IPS-11a (cell line): ENCODE data around the gene SPATA2.

Source experiments
- H3K4me3 ChIP-seq: one replicate; pipeline ENCODE4 v1.5.1; 2013; ENCODE audit warnings: low read depth, low read length, control low read depth

The SPATA2 gene

GRCh38 chr20:49887251-49888211 is 27.8 kb downstream of the SPATA2 start:
- no peak overlapping the region for H3K4me3 ChIP-seq

GRCh38 chr20:49886571-49887213 is 28.6 kb downstream of the SPATA2 start:
- H3K4me3 ChIP-seq, result no peak overlapping the region

DNA sequence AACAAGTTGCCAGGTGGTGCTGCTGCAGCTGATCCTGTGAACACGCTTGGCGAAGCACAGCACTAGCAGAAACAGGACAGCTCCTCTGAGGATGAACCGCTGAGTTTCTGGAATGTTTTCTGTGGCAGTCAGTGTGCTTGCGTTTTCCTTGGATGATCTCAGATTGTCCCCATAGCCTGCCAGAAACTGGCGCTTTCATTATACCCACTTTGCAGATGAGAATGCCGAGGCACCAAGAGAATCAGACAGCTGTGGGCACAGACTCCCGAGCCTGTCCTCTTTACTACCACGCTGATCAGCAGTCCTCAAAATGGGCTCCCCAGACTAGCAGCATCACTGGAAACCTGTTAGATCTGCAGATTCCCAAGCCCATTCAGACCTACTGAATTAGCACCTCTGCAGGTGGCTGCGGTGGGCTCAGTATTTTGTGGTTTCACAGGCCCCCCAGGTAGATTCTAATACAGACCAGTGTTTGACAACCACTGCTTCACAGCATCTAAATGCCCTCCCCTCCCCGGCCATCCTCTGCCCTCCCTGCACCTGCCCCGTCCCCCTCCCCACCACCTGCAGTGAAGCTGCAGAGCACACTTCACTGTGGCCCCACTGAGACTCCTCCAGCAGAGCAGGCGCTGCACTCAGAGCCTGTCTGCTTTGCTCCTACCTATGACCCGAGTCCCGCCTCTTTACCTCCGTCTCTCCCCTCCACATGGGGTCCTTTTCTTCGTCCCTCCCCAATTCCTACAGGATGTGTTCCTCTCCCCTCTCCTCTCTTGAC is 29.6 kb downstream of the SPATA2 start:
- H3K4me3 ChIP-seq, result no peak overlapping the region

GRCh38 chr20:49883246-49883802 is 32.0 kb downstream of the SPATA2 start:
- no peak overlapping the region for H3K4me3 ChIP-seq

DNA sequence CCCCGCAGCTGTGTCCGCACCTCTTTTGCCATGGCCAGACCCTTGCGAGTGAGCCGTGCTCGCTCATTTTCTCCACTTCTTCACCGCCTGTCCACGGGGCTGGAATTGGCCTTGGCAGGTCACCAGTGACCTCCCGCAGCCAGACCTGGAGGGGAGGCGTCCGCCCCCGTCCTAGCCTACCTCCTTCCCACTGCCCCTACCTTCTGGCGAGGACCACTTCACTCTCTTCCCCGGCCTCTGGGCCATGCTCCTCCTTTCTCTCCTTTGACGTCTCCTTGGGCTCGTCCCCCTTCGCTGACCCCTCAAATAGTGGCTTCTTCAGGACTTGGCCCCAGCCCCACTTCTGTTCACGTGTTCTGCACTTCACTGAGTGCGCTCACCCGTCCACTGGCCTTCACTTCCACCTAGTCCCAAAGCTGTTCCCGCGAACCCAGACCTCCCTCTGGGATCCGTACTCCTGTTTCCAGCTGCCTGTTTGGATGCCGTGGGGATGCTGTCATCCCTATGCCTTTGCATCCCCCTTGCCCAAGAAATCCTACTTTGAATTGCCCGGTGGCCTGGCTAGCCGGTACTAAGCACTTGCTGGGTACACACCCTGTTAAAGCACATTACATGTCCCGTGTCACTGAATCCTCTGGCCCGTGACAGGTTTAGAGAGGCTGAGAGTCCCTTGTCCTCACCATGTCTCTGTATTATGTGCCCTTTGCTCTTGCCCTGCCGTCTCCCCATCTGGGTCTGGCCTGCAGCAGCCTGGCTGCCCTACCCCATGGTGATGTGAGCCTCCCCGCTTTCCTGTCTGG is 33.0 kb downstream of the SPATA2 start:
- no peak overlapping the region for H3K4me3 ChIP-seq

GRCh38 chr20:49880724-49881445 is 34.4 kb downstream of the SPATA2 start:
- H3K4me3 ChIP-seq, result no peak overlapping the region

DNA sequence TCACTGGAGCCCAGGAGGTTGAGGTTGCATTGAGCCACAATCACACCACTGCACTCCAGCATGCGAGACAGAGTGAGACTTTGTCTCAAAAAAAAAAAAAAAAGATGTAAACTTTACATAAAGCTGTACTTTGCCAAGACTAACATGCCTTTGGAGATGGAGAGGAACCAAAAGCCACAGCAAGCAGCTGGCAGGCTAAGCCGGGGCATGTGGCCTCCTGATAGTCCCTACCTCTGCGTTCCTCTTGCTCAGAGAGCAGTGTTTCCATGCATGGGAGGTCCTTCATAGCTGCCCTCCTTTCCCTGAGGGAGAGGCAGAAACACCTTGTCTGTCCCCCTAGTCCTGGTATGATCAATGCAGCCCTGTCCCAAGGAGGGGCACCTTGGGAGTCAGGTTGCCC is 35.2 kb downstream of the SPATA2 start:
- no peak overlapping the region for H3K4me3 ChIP-seq

GRCh38 chr20:49878977-49879376 is 36.4 kb downstream of the SPATA2 start:
- H3K4me3 ChIP-seq, result no peak overlapping the region

GRCh38 chr20:49877386-49877921 is 37.9 kb downstream of the SPATA2 start:
- no peak overlapping the region for H3K4me3 ChIP-seq

- H3K4me3 ChIP-seq, result no peak overlapping the region
Measured at GRCh38 chr20:49874696-49875095, 40.6 kb downstream of the SPATA2 start.

- H3K4me3 ChIP-seq, result no peak overlapping the region
Measured at GRCh38 chr20:49872056-49872455, 43.3 kb downstream of the SPATA2 start.

DNA sequence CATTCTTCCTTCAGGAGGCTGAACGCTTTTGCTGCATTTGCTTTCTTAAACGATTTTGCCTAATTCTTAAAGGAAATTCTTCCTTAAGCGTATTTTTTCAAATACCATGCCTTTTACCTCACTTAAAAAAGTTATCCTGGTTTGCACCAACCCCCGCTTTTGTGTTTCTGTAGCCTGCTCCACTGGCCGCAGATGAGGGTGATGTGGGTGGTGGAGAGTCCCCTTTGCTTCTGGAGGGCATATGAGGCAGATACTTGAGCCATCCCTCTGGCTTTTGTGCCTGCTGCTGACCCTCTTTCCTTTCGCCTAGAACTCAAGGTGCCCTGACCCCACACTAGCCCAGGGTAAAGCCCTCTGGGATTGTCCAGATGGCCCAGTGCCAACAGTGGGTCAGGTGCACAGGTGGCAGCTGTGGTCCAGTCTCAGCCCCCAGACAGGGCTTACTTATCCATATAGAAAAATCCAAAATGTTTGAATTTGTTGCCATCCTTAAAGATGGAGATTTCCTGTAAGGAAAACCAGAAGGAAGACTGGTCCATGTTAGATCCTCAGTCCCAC is 43.9 kb downstream of the SPATA2 start:
- no peak overlapping the region for H3K4me3 ChIP-seq

- no peak overlapping the region for H3K4me3 ChIP-seq
Measured at GRCh38 chr20:49870261-49870660, 45.1 kb downstream of the SPATA2 start.

- H3K4me3 ChIP-seq, result no peak overlapping the region
Measured at GRCh38 chr20:49868964-49869363, 46.4 kb downstream of the SPATA2 start.

DNA sequence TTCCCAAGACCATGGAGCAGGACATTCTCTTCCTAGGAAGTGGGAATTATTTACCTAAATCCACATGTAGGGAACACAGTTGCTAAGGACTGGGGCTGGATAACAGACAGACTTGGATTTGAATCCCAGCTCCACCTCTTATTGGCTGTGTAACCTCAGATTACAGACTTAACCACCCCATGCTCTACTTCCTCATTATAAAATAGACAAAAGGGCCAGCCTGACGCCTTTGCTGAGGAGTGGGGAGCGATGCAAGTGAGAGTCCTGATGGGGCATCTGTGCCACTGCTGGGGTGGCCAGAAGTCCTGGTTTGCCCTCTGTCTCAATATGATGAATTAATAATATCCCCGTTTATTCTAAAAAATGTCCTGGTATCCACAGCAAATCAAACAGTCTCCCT is 46.8 kb downstream of the SPATA2 start:
- H3K4me3 ChIP-seq, result no peak overlapping the region

GRCh38 chr20:49867453-49868215 is 47.7 kb downstream of the SPATA2 start:
- H3K4me3 ChIP-seq, result no peak overlapping the region

DNA sequence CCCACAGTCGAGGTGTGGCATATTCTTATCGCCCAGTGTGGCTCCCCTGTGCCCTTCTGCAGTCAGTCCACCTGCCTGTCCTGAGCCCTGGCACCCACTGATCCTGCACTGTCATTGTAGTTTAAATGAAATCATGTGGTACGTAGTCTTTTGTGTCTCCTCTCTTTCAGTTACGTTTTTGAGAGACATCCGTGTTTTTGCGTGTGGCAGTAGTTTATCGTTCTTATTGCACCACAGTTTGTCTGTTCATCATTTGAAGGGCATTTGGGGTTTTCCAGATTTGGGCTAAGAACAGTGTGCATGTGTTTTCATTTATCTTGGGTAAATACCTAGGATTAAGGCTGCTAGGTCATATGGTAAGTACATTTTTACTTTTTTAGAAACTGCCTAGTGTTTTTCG is 49.3 kb downstream of the SPATA2 start:
- H3K4me3 ChIP-seq, result no peak overlapping the region

GRCh38 chr20:49865559-49865958 is 49.8 kb downstream of the SPATA2 start:
- no peak overlapping the region for H3K4me3 ChIP-seq
